Neuronal stem cell (in vitro differentiated cells): ENCODE results near the gene OBP2B.

Source experiments
- DNase-seq: peaks from one replicate; pipeline ENCODE4 v3.0.0-alpha.2; 2013; ENCODE audit warnings: low spot score
- H2AFZ ChIP-seq: one replicate; pipeline ENCODE4 v1.6.1; 2013; ENCODE audit warnings: mild to moderate bottlenecking, low read length, inconsistent platforms
- H2AK5ac ChIP-seq: 2 replicates; pipeline ENCODE4 v1.6.1; 2013; ENCODE audit warnings: low read depth, mild to moderate bottlenecking, inconsistent platforms, low read length, moderate library complexity, mixed read lengths
- H2BK120ac ChIP-seq: 2 replicates; pipeline ENCODE4 v1.6.1; 2013; ENCODE audit warnings: low read depth, mild to moderate bottlenecking, inconsistent platforms, low read length, moderate library complexity, mixed read lengths
- H2BK12ac ChIP-seq: one replicate; pipeline ENCODE4 v1.6.1; 2013; ENCODE audit warnings: low read length, inconsistent platforms
- H2BK15ac ChIP-seq: 2 replicates; pipeline ENCODE4 v1.6.1; 2013; ENCODE audit warnings: mild to moderate bottlenecking, low read length, inconsistent platforms, mixed read lengths
- H2BK5ac ChIP-seq: one replicate; pipeline ENCODE4 v1.6.1; 2013; ENCODE audit warnings: inconsistent platforms, mild to moderate bottlenecking, low read length, moderate library complexity
- H3K14ac ChIP-seq: one replicate; pipeline ENCODE4 v1.6.1; 2013; ENCODE audit warnings: low read length, inconsistent platforms
- H3K18ac ChIP-seq: 2 replicates; pipeline ENCODE4 v1.6.1; 2013; ENCODE audit warnings: low read length, inconsistent platforms
- H3K23ac ChIP-seq: 2 replicates; pipeline ENCODE4 v1.6.1; 2013; ENCODE audit warnings: low read depth, mild to moderate bottlenecking, mixed read lengths, low read length, inconsistent platforms; ENCODE audit not compliant: poor library complexity
- H3K27ac ChIP-seq: replicated peaks from 3 replicates; pipeline ENCODE4 v1.5.1; 2013; ENCODE audit warnings: low read length, inconsistent platforms
- H3K27me3 ChIP-seq, 3 experiments: 2 replicates each; pipeline ENCODE4 v1.6.1; 2013; ENCODE audit warnings: low read length in 3 of 3, mild to moderate bottlenecking in 2 of 3, inconsistent platforms in 1 of 3, low read depth in 1 of 3, mixed read lengths in 1 of 3, moderate library complexity in 1 of 3; ENCODE audit not compliant: control insufficient read depth in 3 of 3, insufficient read depth in 3 of 3
- H3K36me3 ChIP-seq, 2 donors: replicated peaks in 1 of 2; 2 replicates each; pipeline ENCODE4 v1.6.1; 2013; ENCODE audit warnings: low read length in 2 of 2; ENCODE audit not compliant: control insufficient read depth in 2 of 2, insufficient read depth in 2 of 2
- H3K4ac ChIP-seq: 2 replicates; pipeline ENCODE4 v1.6.1; 2013; ENCODE audit warnings: inconsistent platforms, mild to moderate bottlenecking, low read length, moderate library complexity
- H3K4me1 ChIP-seq, 2 donors: 1 replicate in 1 of 2; 2 replicates in 1 of 2; pipeline ENCODE4 v1.6.1; 2013; ENCODE audit warnings: low read length in 2 of 2, low read depth in 1 of 2; ENCODE audit not compliant: control insufficient read depth in 2 of 2, insufficient read depth in 1 of 2
- H3K4me2 ChIP-seq: one replicate; pipeline ENCODE4 v1.6.1; 2013; ENCODE audit warnings: mild to moderate bottlenecking, low read length, inconsistent platforms; ENCODE audit not compliant: insufficient read depth, poor library complexity, severe bottlenecking
- H3K4me3 ChIP-seq, 2 donors: 2 replicates each; pipeline ENCODE4 v1.5.1; 2013; ENCODE audit warnings: low read length in 2 of 2, mild to moderate bottlenecking in 2 of 2, inconsistent platforms in 1 of 2, moderate library complexity in 1 of 2
- H3K79me1 ChIP-seq: one replicate; pipeline ENCODE4 v1.6.1; 2013; ENCODE audit warnings: low read depth, mild to moderate bottlenecking, inconsistent platforms, low read length, moderate library complexity
- H3K9ac ChIP-seq: one replicate; pipeline ENCODE4 v1.6.1; 2013; ENCODE audit warnings: mild to moderate bottlenecking, low read depth, low read length, inconsistent platforms; ENCODE audit not compliant: poor library complexity
- H3K9me3 ChIP-seq, 2 donors: replicated peaks in 1 of 2; 2 replicates each; pipeline versions ENCODE3 to v1.6.1; 2013; ENCODE audit warnings: low read length in 2 of 2, mild to moderate bottlenecking in 2 of 2, inconsistent platforms in 1 of 2, low read depth in 1 of 2, mixed read lengths in 1 of 2, moderate library complexity in 1 of 2; ENCODE audit not compliant: control insufficient read depth in 2 of 2, insufficient read depth in 1 of 2
- H4K8ac ChIP-seq: one replicate; pipeline ENCODE4 v1.6.1; 2013; ENCODE audit warnings: low read depth, mild to moderate bottlenecking, inconsistent platforms, low read length, moderate library complexity
- H4K91ac ChIP-seq: one replicate; pipeline ENCODE4 v1.6.1; 2013; ENCODE audit warnings: low read length, low read depth, mild to moderate bottlenecking, inconsistent platforms; ENCODE audit not compliant: poor library complexity
- WGBS, 2 donors: extraction: QIAGEN DNeasy Blood & Tissue Kit; methylation state at CpG; one replicate each; pipeline ENCODE4 v1.1.7; 2013; ENCODE audit warnings: missing lambda C conversion rate in 2 of 2, mixed read lengths in 1 of 2; ENCODE audit not compliant: insufficient read length in 2 of 2, insufficient replicate concordance in 1 of 2; ENCODE audit errors: extremely low coverage in 2 of 2; 5-methylcytosine and 5-hydroxymethylcytosine counted together

Gene OBP2B

GRCh38 chr9:133238851-133239532, 29.9 kb upstream of the OBP2B start:
- peak overlapping the region; percentile 59 for H3K18ac ChIP-seq
- peak overlapping the region; percentile 89 for H3K4me2 ChIP-seq
- peaks cover 5 to 12% of the 10 kb centered on the region in 2 donors for H3K4me1 ChIP-seq
- no peaks in the 10 kb centered on the region for H3K79me1 ChIP-seq
- no peak overlapping the region for H2BK12ac ChIP-seq
- peak overlapping the region; percentile 21 for H3K9ac ChIP-seq
- H3K27me3 ChIP-seq = peaks cover 0 to 14% (median 6%) of the 10 kb centered on the region in 3 experiments
- H3K4ac ChIP-seq = no peak overlapping the region
- H3K23ac ChIP-seq = no peak overlapping the region
- peak overlapping the region in 1 of 2 donors; percentile 66 for H3K4me3 ChIP-seq
- peak; percentile 54 for DNase-seq
- H2AK5ac ChIP-seq = no peak overlapping the region
- H2BK120ac ChIP-seq = no peak overlapping the region
- WGBS, 2 donors = no CpG with 5 or more reads among the region's 26 CpGs
- H2BK5ac ChIP-seq = no peak overlapping the region
- no peak overlapping the region for H3K27ac ChIP-seq
- H4K8ac ChIP-seq = no peak overlapping the region
- no peaks in the 10 kb centered on the region for H3K9me3 ChIP-seq
- peak overlapping the region; percentile 86 for H2AFZ ChIP-seq
- H2BK15ac ChIP-seq = no peak overlapping the region
- H3K14ac ChIP-seq = no peak overlapping the region
- H3K36me3 ChIP-seq = no peaks in the 10 kb centered on the region
- H4K91ac ChIP-seq = no peak overlapping the region

- peak; percentile 67 for DNase-seq
- Histone ChIP-seq H3K27ac (no peak overlapping the region), H2AFZ (peak overlapping the region; percentile 86), H3K4me1 (peaks cover 5 to 12% of the 10 kb centered on the region in 2 donors), H3K4me3 (peak overlapping the region in 1 of 2 donors; percentile 66), H2BK120ac (no peak overlapping the region), H3K9ac (no peak overlapping the region), H3K23ac (no peak overlapping the region), H4K91ac (no peak overlapping the region), H2AK5ac (peak overlapping the region; percentile 48), H3K4me2 (peak overlapping the region; percentile 89), H3K27me3 (peaks cover 0 to 9% (median 6%) of the 10 kb centered on the region in 3 experiments), H2BK5ac (no peak overlapping the region), H2BK12ac (no peak overlapping the region), H3K18ac (peak overlapping the region; percentile 53), H3K79me1 (no peaks in the 10 kb centered on the region), H4K8ac (peak overlapping the region; percentile 50), H2BK15ac (no peak overlapping the region), H3K36me3 (no peaks in the 10 kb centered on the region), H3K9me3 (no peaks in the 10 kb centered on the region), H3K14ac (no peak overlapping the region), H3K4ac (no peak overlapping the region)
- WGBS, 2 donors = no CpG with 5 or more reads among the region's 25 CpGs
Observed at GRCh38 chr9:133238272-133238850, 29.3 kb upstream of the OBP2B start.

GRCh38 chr9:133237035-133237731, 28.1 kb upstream of the OBP2B start:
- Histone ChIP-seq H2BK15ac (peak overlapping the region; percentile 88), H2AK5ac (peak overlapping the region; percentile 83), H3K4me2 (no peak overlapping the region), H3K27me3 (peaks cover 0 to 6% (median 6%) of the 10 kb centered on the region in 3 experiments), H3K4ac (no peak overlapping the region), H3K79me1 (no peaks in the 10 kb centered on the region), H3K9me3 (no peaks in the 10 kb centered on the region), H3K36me3 (no peaks in the 10 kb centered on the region), H2BK120ac (no peak overlapping the region), H2BK5ac (peak overlapping the region; percentile 29), H3K27ac (no peak overlapping the region), H3K23ac (peak overlapping the region; percentile 97), H3K9ac (peak overlapping the region; percentile 55), H4K91ac (no peak overlapping the region), H3K14ac (no peak overlapping the region), H3K18ac (peak overlapping the region; percentile 85), H2BK12ac (peak overlapping the region; percentile 54), H3K4me1 (peaks cover 5 to 12% of the 10 kb centered on the region in 2 donors), H4K8ac (no peak overlapping the region), H3K4me3 (no peak overlapping the region), H2AFZ (peak overlapping the region; percentile 37)
- no peak for DNase-seq
- no CpG with 5 or more reads among the region's 17 CpGs for WGBS, 2 donors
